Prostate gland (tissue), 2 donors: ENCODE results near the gene FYCO1.

ENCODE experiments used
- CTCF ChIP-seq, 4 experiments: fragments of 200-600 bp in 2 of 4; fragments of 450-650 bp in 2 of 4; sonication (generic) in 2 of 4; IDR thresholded peaks; 1 replicate in 3 of 4; 2 replicates in 1 of 4; pipeline ENCODE4 v1.5.1; 2016 to 2019; ENCODE audit warnings: antibody characterized with exemption in 4 of 4, mild to moderate bottlenecking in 2 of 4, moderate library complexity in 2 of 4
- POLR2A ChIP-seq: fragments of 450-650 bp; IDR thresholded peaks from one replicate; pipeline ENCODE4 v1.6.1; 2016; ENCODE audit warnings: antibody characterized with exemption, mild to moderate bottlenecking
- POLR2AphosphoS5 ChIP-seq: sonication (generic); formaldehyde crosslinking; IDR thresholded peaks from one replicate; pipeline ENCODE4 v1.6.1; 2017; ENCODE audit warnings: antibody characterized with exemption

- no peak for TF ChIP-seq CTCF (IDR thresholded peaks at IDR 0.05)
- TF ChIP-seq POLR2A: no peak
- TF ChIP-seq POLR2AphosphoS5: no peak
Measured at GRCh38 chr3:45965653-45966052, 30.0 kb downstream of the FYCO1 start.
